Breast epithelium (tissue), 4 donors: ENCODE data around the gene QSOX1. TPM values are rescaled to one million over a fixed set of nuclear protein-coding genes. Genes with fewer than 3 reads are reported as not detected.
"Not testable (repeated sequence)": the region's sequence is repeated elsewhere in the genome, so short reads cannot be mapped to it uniquely, and the experiment has no call there.

Source experiments
- DNase-seq, 2 donors: peaks; one replicate each; pipeline ENCODE4 v3.0.0-alpha.2; 2019; ENCODE audit warnings: low spot score in 2 of 2
- H3K27ac ChIP-seq, 2 donors: fragments of 200-600 bp; sonication (generic) in 1 of 2; one replicate each; pipeline ENCODE4 v1.5.1; 2016 to 2019; ENCODE audit warnings: mild to moderate bottlenecking in 1 of 2
- H3K27me3 ChIP-seq, 2 donors: fragments of 200-600 bp; sonication (generic) in 1 of 2; one replicate each; pipeline versions ENCODE4 v1.5.1 to v1.6.0; 2017 to 2019; ENCODE audit warnings: control low read depth in 1 of 2, mild to moderate bottlenecking in 1 of 2
- H3K36me3 ChIP-seq: fragments of 200-600 bp; one replicate; pipeline ENCODE4 v1.5.1; 2019
- H3K4me1 ChIP-seq, 2 donors: fragments of 200-600 bp; sonication (generic); one replicate each; pipeline ENCODE4 v1.5.1; 2016 to 2019; ENCODE audit warnings: control low read depth in 1 of 2
- H3K4me3 ChIP-seq, 3 donors: fragments of 200-600 bp; sonication (generic); 1 replicate in 2 of 3; 2 replicates in 1 of 3; pipeline ENCODE4 v1.5.1; 2016 to 2019; ENCODE audit warnings: mild to moderate bottlenecking in 3 of 3, moderate library complexity in 2 of 3
- H3K9me3 ChIP-seq, 2 donors: fragments of 200-600 bp; sonication (generic) in 1 of 2; one replicate each; pipeline ENCODE4 v1.5.1; 2016 to 2019; ENCODE audit warnings: control low read depth in 1 of 2
- POLR2A ChIP-seq: fragments of 450-650 bp; IDR thresholded peaks from one replicate; pipeline ENCODE4 v1.6.1; 2016; ENCODE audit warnings: antibody characterized with exemption, mild to moderate bottlenecking, moderate library complexity
- POLR2AphosphoS5 ChIP-seq, 3 donors: sonication (generic); formaldehyde crosslinking; IDR thresholded peaks; one replicate each; pipeline ENCODE4 v1.6.1; 2017; ENCODE audit warnings: antibody characterized with exemption in 3 of 3
- intact Hi-C: fragments of 100-400 bp; cut with DNase I; formaldehyde crosslinking; loops from one replicate; pipeline ENCODE4 v1.15.1; 2023; ENCODE audit warnings: low total_unique reads
- total RNA-seq, 3 donors: library from RNA; depleted of rRNA; stranded (reverse); fragments of >200 nt; gene quantifications; one replicate each; pipeline ENCODE4 v1.1.0, GENCODE V29; 2016
- TF ChIP-seq, protein P1 (sequence below), 3 donors: fragments of 450-650 bp; IDR thresholded peaks; one replicate each; pipeline ENCODE4 v1.5.1; 2016 to 2017; ENCODE audit warnings: antibody characterized with exemption in 3 of 3, mild to moderate bottlenecking in 3 of 3, moderate library complexity in 3 of 3

Gene QSOX1
- total RNA-seq, 3 donors from 2014 or later, result 43.3 to 85.5 (median 67.5) TPM

DNA sequence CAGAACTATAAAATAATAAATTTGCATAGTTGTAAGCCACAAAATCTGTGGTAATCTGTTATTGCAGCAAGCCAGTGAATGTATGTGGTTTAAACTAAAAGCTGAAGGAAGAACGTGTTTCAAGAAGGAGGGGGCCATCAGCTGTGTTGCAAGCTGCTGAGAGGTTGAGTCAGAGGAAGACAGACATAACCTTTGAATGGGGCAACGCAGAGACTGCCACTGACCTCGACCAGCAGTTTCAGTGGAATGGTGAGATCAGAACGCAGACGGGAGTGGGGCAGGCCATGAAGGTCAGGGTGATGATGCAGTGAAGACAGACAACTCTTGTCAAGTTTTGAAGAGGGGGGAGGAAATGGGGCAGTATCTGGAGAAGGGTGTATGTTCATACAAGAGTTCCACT is 23.2 kb upstream of the QSOX1 start:
- Histone ChIP-seq H3K4me3 (no peak overlapping the region), H3K36me3 (no peaks in the 10 kb centered on the region), H3K4me1 (no peaks in the 10 kb centered on the region), H3K27me3 (no peaks in the 10 kb centered on the region), H3K9me3 (peaks cover 0 to 3% of the 10 kb centered on the region in 2 donors), H3K27ac (no peak overlapping the region)
- TF ChIP-seq, protein P1, sequence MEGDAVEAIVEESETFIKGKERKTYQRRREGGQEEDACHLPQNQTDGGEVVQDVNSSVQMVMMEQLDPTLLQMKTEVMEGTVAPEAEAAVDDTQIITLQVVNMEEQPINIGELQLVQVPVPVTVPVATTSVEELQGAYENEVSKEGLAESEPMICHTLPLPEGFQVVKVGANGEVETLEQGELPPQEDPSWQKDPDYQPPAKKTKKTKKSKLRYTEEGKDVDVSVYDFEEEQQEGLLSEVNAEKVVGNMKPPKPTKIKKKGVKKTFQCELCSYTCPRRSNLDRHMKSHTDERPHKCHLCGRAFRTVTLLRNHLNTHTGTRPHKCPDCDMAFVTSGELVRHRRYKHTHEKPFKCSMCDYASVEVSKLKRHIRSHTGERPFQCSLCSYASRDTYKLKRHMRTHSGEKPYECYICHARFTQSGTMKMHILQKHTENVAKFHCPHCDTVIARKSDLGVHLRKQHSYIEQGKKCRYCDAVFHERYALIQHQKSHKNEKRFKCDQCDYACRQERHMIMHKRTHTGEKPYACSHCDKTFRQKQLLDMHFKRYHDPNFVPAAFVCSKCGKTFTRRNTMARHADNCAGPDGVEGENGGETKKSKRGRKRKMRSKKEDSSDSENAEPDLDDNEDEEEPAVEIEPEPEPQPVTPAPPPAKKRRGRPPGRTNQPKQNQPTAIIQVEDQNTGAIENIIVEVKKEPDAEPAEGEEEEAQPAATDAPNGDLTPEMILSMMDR (IDR thresholded peaks at IDR 0.05), result no peak
- TF ChIP-seq POLR2AphosphoS5 (IDR thresholded peaks at IDR 0.05) (no peak), POLR2A (no peak)
- intact Hi-C loops, result no loop called here
- DNase-seq, result no peak

GRCh38 chr1:180133193-180133592 is 21.5 kb upstream of the QSOX1 start:
- H3K36me3 ChIP-seq, result no peaks in the 10 kb centered on the region
- TF ChIP-seq, protein P1 (IDR thresholded peaks at IDR 0.05), result no peak
- TF ChIP-seq POLR2AphosphoS5 (IDR thresholded peaks at IDR 0.05), result no peak
- TF ChIP-seq POLR2A, result no peak
- H3K4me1 ChIP-seq, result no peaks in the 10 kb centered on the region
- no peak overlapping the region for H3K4me3 ChIP-seq
- H3K27ac ChIP-seq, result no peak overlapping the region
- peaks cover 0 to 4% of the 10 kb centered on the region in 2 donors for H3K9me3 ChIP-seq
- DNase-seq, result no peak
- intact Hi-C loops, result no loop called here
- no peaks in the 10 kb centered on the region for H3K27me3 ChIP-seq

GRCh38 chr1:180133688-180134087 is 21.0 kb upstream of the QSOX1 start:
- H3K4me3 ChIP-seq, H3K9me3 ChIP-seq, intact Hi-C loops, H3K27ac ChIP-seq, H3K36me3 ChIP-seq, H3K4me1 ChIP-seq, H3K27me3 ChIP-seq, DNase-seq: not testable (repeated sequence)

DNA sequence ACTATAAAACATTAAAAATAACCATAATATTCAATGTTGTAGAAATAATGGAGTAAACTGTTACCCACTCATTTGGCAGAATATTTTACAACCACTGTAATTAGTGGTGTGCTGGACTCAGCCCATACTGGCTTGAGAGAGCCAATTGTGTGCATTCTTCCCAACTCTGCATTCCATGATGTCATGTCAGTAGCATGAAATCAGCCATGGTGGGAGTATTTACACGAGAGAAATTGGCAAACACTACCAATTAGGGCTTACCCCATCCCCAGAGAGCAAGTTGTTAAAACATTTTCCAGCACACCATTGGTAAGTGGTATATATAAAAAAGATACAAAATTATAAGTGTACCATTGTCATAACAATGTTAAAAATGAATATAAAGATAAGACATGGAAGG is 19.1 kb upstream of the QSOX1 start:
- TF ChIP-seq POLR2AphosphoS5 (IDR thresholded peaks at IDR 0.05) (no peak), POLR2A (no peak)
- TF ChIP-seq, protein P1 (IDR thresholded peaks at IDR 0.05), result no peak
- Histone ChIP-seq H3K4me3 (no peak overlapping the region), H3K27me3 (no peaks in the 10 kb centered on the region), H3K9me3 (peaks cover 0 to 4% of the 10 kb centered on the region in 2 donors), H3K27ac (no peak overlapping the region), H3K36me3 (no peaks in the 10 kb centered on the region), H3K4me1 (no peaks in the 10 kb centered on the region)
- no peak for DNase-seq
- intact Hi-C loops, result no loop called here

DNA sequence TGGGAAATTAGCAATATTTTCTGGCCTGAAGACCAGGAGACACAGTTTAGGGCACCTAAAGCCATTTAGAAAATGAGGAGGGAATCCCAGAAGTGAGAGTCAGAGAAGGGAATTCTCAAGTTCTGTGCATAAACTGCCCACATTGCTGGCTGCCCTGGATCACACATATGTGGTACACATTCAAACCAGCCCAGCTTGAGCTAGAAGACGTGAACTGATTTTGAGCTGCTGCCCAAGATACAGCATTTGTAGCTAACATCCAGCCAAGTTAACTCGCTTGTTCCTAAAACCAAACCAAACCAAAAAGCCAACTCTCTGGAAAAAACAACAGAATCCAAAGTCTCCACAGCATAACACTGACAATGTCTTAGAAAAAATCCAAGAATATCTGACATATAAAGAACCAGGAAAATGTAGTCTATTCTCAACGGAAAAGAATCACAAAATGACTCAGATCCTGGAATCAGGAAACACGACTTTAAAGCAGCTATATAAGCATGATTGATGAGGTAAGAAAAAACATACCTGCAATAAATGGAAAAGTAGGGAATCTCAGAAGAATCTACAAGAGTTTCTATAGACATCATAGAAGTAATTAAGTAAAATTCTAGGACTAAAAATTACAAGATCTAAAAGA is 18.2 kb upstream of the QSOX1 start:
- H3K4me3 ChIP-seq, result no peak overlapping the region
- peaks cover 0 to 4% of the 10 kb centered on the region in 2 donors for H3K9me3 ChIP-seq
- no peak overlapping the region for H3K27ac ChIP-seq
- H3K36me3 ChIP-seq, result no peaks in the 10 kb centered on the region
- DNase-seq, result no peak
- no peaks in the 10 kb centered on the region for H3K4me1 ChIP-seq
- no peak for TF ChIP-seq POLR2A
- TF ChIP-seq, protein P1 (IDR thresholded peaks at IDR 0.05), result no peak
- no peak for TF ChIP-seq POLR2AphosphoS5 (IDR thresholded peaks at IDR 0.05)
- intact Hi-C loops, result no loop called here
- H3K27me3 ChIP-seq, result no peaks in the 10 kb centered on the region
